Upper lobe of right lung (tissue), 1 donor: ENCODE measurements around the gene EMILIN2. TPM values are rescaled to one million over a fixed set of nuclear protein-coding genes. Genes with fewer than 3 reads are reported as not detected.

Experiments used
- ATAC-seq: fragments of 200-7000 bp; cut with Tn5 transposase; one replicate; pipeline ENCODE4 v1.9.1; 2020; ENCODE audit warnings: mild to moderate bottlenecking, moderate library complexity
- DNase-seq: peaks from one replicate; pipeline ENCODE4 v3.0.0-alpha.2; 2020
- H3K27ac ChIP-seq: fragments of 200-600 bp; one replicate; pipeline ENCODE4 v1.8.0; 2022
- H3K27me3 ChIP-seq: fragments of 200-600 bp; one replicate; pipeline ENCODE4 v1.8.0; 2022; ENCODE audit warnings: mild to moderate bottlenecking
- H3K36me3 ChIP-seq: fragments of 200-600 bp; one replicate; pipeline ENCODE4 v1.8.0; 2022
- H3K4me1 ChIP-seq: fragments of 200-600 bp; one replicate; pipeline ENCODE4 v1.8.0; 2022
- H3K4me3 ChIP-seq: fragments of 200-600 bp; one replicate; pipeline ENCODE4 v1.8.0; 2022; ENCODE audit warnings: mild to moderate bottlenecking
- H3K9me3 ChIP-seq: fragments of 200-600 bp; one replicate; pipeline ENCODE4 v1.8.0; 2022
- CTCF ChIP-seq: fragments of 200-600 bp; IDR thresholded peaks from one replicate; pipeline ENCODE4 v1.8.0; 2022; ENCODE audit warnings: antibody characterized with exemption
- intact Hi-C: fragments of 100-400 bp; cut with DNase I; formaldehyde crosslinking; loops from one replicate; pipeline ENCODE4 v1.11.0; 2022
- total RNA-seq: library from RNA; stranded (reverse); fragmentation: NEBNext Ultra II Directional; extraction: Animal tissue kit (Norgen Biotek cat#: 25700); gene quantifications from one replicate; pipeline ENCODE4 v1.2.1, GENCODE V29; 2021
- donor health status: DM: no; HTN: yes; CAD: no; lungs with severe emphysema.

The EMILIN2 gene
- total RNA-seq, 1 donor from 2014 or later: 35.2 TPM

- TF ChIP-seq CTCF: no peak
- Histone ChIP-seq H3K27ac (no peak overlapping the region), H3K4me3 (no peak overlapping the region), H3K4me1 (peaks cover 14% of the 10 kb centered on the region), H3K27me3 (no peaks in the 10 kb centered on the region), H3K9me3 (no peaks in the 10 kb centered on the region), H3K36me3 (peaks cover 89% of the 10 kb centered on the region)
- DNase-seq (no peak), ATAC-seq (no peak)
- intact Hi-C loops: no loop called here
These were observed 73.2 kb downstream of the EMILIN2 start for GRCh38 chr18:2920027-2920426.

- TF ChIP-seq CTCF: no peak
- ATAC-seq: no peak
- H3K36me3 ChIP-seq: peaks cover 89% of the 10 kb centered on the region
These were observed 73.9 kb downstream of the EMILIN2 start for GRCh38 chr18:2920546-2921343.

GRCh38 chr18:2921778-2922177 lies 75.0 kb downstream of the EMILIN2 start:
- DNase-seq (no peak), ATAC-seq (no peak)
- Histone ChIP-seq H3K36me3 (peaks cover 89% of the 10 kb centered on the region), H3K4me3 (no peak overlapping the region), H3K4me1 (peaks cover 9% of the 10 kb centered on the region), H3K9me3 (no peaks in the 10 kb centered on the region), H3K27me3 (no peaks in the 10 kb centered on the region), H3K27ac (no peak overlapping the region)
- no peak for TF ChIP-seq CTCF
- intact Hi-C loops: no loop called here

More at GRCh38 chr18:2920546-2921343, 73.9 kb downstream of the EMILIN2 start:
- Histone ChIP-seq H3K4me3 (no peak overlapping the region), H3K27me3 (no peaks in the 10 kb centered on the region), H3K9me3 (no peaks in the 10 kb centered on the region), H3K4me1 (peaks cover 14% of the 10 kb centered on the region), H3K27ac (no peak overlapping the region)
- intact Hi-C loops: no loop called here
- no peak for DNase-seq

GRCh38 chr18:2923464-2923863 lies 76.7 kb downstream of the EMILIN2 start:
- Histone ChIP-seq H3K4me3 (no peak overlapping the region), H3K4me1 (no peaks in the 10 kb centered on the region), H3K9me3 (no peaks in the 10 kb centered on the region), H3K27me3 (no peaks in the 10 kb centered on the region), H3K27ac (no peak overlapping the region), H3K36me3 (peaks cover 100% of the 10 kb centered on the region)
- no peak for TF ChIP-seq CTCF
- no peak for ATAC-seq
- intact Hi-C loops: no loop called here
- no peak for DNase-seq

GRCh38 chr18:2924920-2925319 lies 78.1 kb downstream of the EMILIN2 start:
- Histone ChIP-seq H3K9me3 (no peaks in the 10 kb centered on the region), H3K4me1 (no peaks in the 10 kb centered on the region), H3K36me3 (peaks cover 100% of the 10 kb centered on the region), H3K27me3 (no peaks in the 10 kb centered on the region), H3K27ac (no peak overlapping the region), H3K4me3 (no peak overlapping the region)
- TF ChIP-seq CTCF: no peak
- ATAC-seq: no peak
- intact Hi-C loops: no loop called here
- no peak for DNase-seq
